Neural crest cell (in vitro differentiated cells): ENCODE results near the gene ITGAL. TPM values are rescaled to one million over a fixed set of nuclear protein-coding genes. Genes with fewer than 3 reads are reported as not detected.
"Not testable (repeated sequence)": the region's sequence is repeated elsewhere in the genome, so short reads cannot be mapped to it uniquely, and the experiment has no call there.

Experiments used
- DNase-seq: peaks from one replicate; pipeline ENCODE4 v3.0.0; 2021; ENCODE audit warnings: low read depth, mixed read lengths, low spot score
- H3K27ac Mint-ChIP-seq: one replicate; pipeline ENCODE4 v1.8.0; 2021; ENCODE audit warnings: mild to moderate bottlenecking, mixed read lengths; ENCODE audit not compliant: unreplicated experiment
- H3K27me3 Mint-ChIP-seq: 2 replicates; pipeline ENCODE4 v1.8.0; 2021; ENCODE audit warnings: low read depth, mild to moderate bottlenecking, mixed read lengths
- H3K36me3 Mint-ChIP-seq: 2 replicates; pipeline ENCODE4 v1.8.0; 2021; ENCODE audit warnings: low read depth, mild to moderate bottlenecking, mixed read lengths
- H3K4me1 Mint-ChIP-seq: 2 replicates; pipeline ENCODE4 v1.8.0; 2021; ENCODE audit warnings: mixed read lengths
- H3K4me3 Mint-ChIP-seq: one replicate; pipeline ENCODE4 v1.8.0; 2021; ENCODE audit warnings: mild to moderate bottlenecking, mixed read lengths
- H3K9me3 Mint-ChIP-seq: 2 replicates; pipeline ENCODE4 v1.8.0; 2021; ENCODE audit warnings: mixed read lengths
- total RNA-seq: library from RNA; stranded (reverse); gene quantifications from 2 replicates; pipeline ENCODE4 v1.2.1, GENCODE V29; 2021
- TF ChIP-seq, protein P1 (sequence below): fragments of 200-600 bp; sonication (generic); conservative IDR thresholded peaks from 2 replicates; pipeline ENCODE4 v1.5.0; 2021; ENCODE audit warnings: antibody characterized with exemption, mild to moderate bottlenecking

ITGAL gene
- total RNA-seq, 1 donor from 2014 or later = not detected

DNA sequence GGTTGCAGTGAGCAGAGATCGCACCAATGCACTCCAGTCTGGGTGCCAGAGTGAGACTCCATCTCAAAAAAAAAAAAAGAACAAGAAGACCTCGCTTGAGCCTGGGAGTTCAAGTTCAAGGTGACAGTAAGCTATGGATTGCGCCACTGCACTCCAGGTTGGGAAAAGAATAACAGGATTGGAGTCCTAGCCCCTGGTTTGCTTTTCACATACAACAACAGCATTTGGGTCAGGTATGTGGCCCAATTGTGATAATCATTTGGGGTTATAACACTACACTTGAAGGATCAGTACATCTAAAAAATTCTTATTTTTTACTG lies 23.5 kb upstream of the ITGAL start:
- no peak for DNase-seq
- H3K4me1 Mint-ChIP-seq = peaks cover 20% of the 10 kb centered on the region
- H3K27ac Mint-ChIP-seq = no peak overlapping the region
- TF ChIP-seq, protein P1, sequence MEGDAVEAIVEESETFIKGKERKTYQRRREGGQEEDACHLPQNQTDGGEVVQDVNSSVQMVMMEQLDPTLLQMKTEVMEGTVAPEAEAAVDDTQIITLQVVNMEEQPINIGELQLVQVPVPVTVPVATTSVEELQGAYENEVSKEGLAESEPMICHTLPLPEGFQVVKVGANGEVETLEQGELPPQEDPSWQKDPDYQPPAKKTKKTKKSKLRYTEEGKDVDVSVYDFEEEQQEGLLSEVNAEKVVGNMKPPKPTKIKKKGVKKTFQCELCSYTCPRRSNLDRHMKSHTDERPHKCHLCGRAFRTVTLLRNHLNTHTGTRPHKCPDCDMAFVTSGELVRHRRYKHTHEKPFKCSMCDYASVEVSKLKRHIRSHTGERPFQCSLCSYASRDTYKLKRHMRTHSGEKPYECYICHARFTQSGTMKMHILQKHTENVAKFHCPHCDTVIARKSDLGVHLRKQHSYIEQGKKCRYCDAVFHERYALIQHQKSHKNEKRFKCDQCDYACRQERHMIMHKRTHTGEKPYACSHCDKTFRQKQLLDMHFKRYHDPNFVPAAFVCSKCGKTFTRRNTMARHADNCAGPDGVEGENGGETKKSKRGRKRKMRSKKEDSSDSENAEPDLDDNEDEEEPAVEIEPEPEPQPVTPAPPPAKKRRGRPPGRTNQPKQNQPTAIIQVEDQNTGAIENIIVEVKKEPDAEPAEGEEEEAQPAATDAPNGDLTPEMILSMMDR = no peak
- no peak overlapping the region for H3K4me3 Mint-ChIP-seq
- H3K27me3 Mint-ChIP-seq = no peaks in the 10 kb centered on the region
- H3K9me3 Mint-ChIP-seq = no peaks in the 10 kb centered on the region
- H3K36me3 Mint-ChIP-seq = peaks cover 5% of the 10 kb centered on the region

DNA sequence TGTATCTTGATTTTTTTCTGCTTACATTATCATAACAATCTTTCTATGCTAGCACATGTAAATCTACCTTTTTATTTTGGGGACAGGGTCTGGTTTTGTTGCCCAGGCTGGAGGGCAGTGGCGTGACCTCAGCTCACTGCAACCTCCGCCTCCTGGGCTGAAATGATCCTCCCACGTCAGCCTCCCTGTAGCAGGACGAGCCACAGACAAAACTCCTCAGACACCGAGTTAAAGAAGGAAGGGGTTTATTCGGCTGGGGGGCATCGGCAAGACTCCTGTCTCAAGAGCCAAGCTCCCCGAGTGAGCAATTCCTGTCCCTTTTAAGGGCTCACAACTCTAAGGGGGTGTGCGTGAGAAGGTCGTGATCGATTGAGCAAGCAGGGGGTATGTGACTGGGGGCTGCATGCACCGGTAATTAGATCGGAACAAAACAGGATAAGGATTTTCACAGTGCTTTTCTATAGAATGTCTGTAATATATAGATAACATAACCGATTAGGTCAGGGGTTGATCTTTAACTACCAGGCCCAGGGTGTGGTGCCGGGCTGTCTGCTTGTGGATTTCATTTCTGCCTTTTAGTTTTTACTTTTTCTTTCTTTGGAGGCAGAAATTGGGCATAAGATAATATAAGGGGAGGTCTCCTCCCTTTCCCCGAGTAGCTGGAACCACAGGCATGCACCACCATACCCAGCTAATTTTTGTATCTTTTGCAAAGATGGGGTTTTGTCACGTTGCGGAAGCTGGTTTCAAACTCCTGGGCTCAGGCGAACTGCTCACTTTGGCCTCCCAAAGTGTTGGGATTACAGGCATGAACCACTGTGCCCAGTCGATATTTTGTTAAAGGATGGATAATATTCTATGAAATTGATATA lies 19.6 kb upstream of the ITGAL start:
- H3K36me3 Mint-ChIP-seq, H3K27ac Mint-ChIP-seq, H3K4me1 Mint-ChIP-seq, H3K9me3 Mint-ChIP-seq, H3K27me3 Mint-ChIP-seq, H3K4me3 Mint-ChIP-seq, DNase-seq: not testable (repeated sequence)

DNA sequence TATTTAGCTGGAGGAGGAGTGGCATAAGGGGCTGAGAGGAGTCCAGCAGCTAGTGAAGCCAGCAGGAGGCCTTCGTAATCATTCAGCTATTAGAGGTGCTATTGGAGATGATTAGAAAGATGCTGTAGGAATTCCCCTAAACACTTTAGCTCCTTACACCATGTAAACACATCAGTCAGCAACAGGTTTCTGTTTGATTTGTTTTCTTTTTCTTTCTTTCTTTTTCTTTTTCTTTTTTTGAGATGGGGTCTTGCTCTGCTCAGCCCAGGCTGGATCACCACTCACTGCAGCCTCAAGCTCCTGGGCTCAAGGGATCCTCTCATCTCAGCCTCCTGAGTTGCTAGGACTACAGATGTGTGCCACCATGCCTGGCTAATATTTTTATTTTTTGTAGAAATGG lies 16.2 kb upstream of the ITGAL start:
- no peaks in the 10 kb centered on the region for H3K4me1 Mint-ChIP-seq
- no peak for DNase-seq
- H3K27ac Mint-ChIP-seq = peak overlapping the region; percentile 47
- H3K4me3 Mint-ChIP-seq = no peak overlapping the region
- H3K36me3 Mint-ChIP-seq = no peaks in the 10 kb centered on the region
- no peaks in the 10 kb centered on the region for H3K9me3 Mint-ChIP-seq
- peaks cover 5% of the 10 kb centered on the region for H3K27me3 Mint-ChIP-seq
- TF ChIP-seq, protein P1 = no peak

DNA sequence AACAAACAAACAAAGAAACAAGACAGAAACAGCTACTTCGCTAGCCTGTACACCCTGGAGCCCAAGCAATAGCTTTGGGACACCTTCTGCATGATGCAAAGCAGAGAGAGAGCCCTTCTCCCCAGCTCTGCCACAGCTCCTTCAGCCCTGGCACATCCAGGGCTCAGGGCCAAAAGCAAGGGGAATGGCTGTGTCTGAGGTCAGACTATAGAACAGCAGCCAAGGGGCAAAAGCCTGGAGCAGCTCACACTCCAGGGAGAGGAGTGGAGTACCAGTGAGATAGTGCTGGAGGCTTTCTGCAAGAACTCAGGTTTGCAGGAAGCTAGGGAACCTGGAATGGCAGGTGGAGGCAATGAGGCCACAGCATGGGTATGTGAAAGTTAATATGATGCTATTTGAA lies 15.3 kb upstream of the ITGAL start:
- no peaks in the 10 kb centered on the region for H3K9me3 Mint-ChIP-seq

DNA sequence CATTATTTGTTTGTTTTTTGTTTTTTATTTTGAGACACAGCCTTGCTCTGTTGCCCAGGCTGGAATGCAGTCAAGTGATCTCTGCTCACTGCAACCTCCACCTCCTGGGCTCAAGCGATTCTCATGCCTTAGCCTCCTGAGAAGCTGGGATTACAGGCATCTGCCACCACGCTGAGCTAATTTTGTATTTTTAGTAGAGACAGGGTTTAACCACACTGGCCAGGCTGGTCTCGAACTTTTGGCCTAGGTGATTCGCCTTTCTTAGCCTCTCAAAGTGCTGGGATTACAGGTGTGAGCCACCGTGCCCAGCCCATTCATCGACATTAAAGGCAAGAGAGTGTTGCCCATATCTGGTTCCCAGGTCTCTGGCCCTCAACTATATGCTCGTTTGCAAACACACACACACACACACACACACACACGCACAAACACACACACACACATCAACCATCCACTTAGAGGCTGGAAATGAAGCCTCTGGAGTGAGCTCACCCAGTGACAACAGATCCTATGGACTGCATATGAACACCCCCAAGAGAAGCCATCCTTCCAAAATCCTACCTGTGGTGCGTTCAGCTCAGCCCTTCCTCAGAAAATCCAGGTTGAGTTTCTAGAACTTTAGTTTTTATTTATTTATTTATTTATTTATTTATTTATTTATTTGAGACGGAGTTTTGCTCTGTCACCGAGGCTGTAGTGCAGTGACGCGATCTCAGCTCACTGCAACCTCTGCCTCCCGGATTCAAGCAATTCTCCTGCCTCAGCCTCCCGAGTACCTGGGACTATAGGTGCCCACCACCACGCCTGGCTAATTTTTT lies 14.6 kb upstream of the ITGAL start:
- Mint-ChIP-seq H3K27ac (no peak overlapping the region), H3K4me1 (no peaks in the 10 kb centered on the region)

More for the DNA sequence above, 15.3 kb upstream of the ITGAL start:
- TF ChIP-seq, protein P1 = no peak
- Mint-ChIP-seq H3K27me3 (peaks cover 5% of the 10 kb centered on the region), H3K27ac (no peak overlapping the region), H3K36me3 (no peaks in the 10 kb centered on the region), H3K4me1 (no peaks in the 10 kb centered on the region), H3K4me3 (no peak overlapping the region)
- no peak for DNase-seq

More for the DNA sequence above, 14.6 kb upstream of the ITGAL start:
- Mint-ChIP-seq H3K9me3 (no peaks in the 10 kb centered on the region), H3K27me3 (peaks cover 5% of the 10 kb centered on the region), H3K4me3 (no peak overlapping the region), H3K36me3 (no peaks in the 10 kb centered on the region)
- TF ChIP-seq, protein P1 = no peak
- DNase-seq = no peak
